Right lobe of liver (tissue), 4 donors: ENCODE measurements around the gene PAQR6.

Source experiments
- POLR2A ChIP-seq: fragments of 450-650 bp; IDR thresholded peaks from one replicate; pipeline ENCODE4 v1.6.1; 2017; ENCODE audit warnings: antibody characterized with exemption, mild to moderate bottlenecking
- TF ChIP-seq, protein P1 (sequence below), 4 donors: fragments of 200-600 bp in 3 of 4; fragments of 450-650 bp in 1 of 4; IDR thresholded peaks; one replicate each; pipeline versions ENCODE4 v1.5.1 to v1.8.0; 2016 to 2022; ENCODE audit warnings: antibody characterized with exemption in 4 of 4, mild to moderate bottlenecking in 2 of 4
- donor health status: DM: no; HTN: no; CAD: no.
- donor health status: DM: no; HTN: no; CAD: no.
- donor health status: DM: no; HTN: yes; CAD: no.

DNA sequence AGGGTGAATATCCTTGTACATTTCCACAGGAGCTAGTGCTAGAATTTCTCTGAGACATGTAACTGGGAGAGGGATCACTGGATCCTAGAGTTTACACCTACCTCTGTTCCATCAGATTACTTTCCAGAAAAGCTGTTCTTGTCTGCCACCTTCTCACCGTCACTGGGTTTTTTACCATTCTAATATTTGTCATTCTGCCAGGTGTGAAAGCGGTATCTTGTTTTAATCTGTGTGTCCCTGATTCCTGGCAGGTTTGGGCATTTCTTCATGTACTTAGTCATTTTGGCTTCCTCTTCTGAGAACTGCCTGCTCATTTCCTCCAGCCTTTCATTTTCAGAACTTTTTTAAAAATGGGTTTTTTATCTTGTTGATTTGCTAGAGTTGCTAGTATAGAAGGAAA is 30.0 kb downstream of the PAQR6 start:
- TF ChIP-seq, protein P1, sequence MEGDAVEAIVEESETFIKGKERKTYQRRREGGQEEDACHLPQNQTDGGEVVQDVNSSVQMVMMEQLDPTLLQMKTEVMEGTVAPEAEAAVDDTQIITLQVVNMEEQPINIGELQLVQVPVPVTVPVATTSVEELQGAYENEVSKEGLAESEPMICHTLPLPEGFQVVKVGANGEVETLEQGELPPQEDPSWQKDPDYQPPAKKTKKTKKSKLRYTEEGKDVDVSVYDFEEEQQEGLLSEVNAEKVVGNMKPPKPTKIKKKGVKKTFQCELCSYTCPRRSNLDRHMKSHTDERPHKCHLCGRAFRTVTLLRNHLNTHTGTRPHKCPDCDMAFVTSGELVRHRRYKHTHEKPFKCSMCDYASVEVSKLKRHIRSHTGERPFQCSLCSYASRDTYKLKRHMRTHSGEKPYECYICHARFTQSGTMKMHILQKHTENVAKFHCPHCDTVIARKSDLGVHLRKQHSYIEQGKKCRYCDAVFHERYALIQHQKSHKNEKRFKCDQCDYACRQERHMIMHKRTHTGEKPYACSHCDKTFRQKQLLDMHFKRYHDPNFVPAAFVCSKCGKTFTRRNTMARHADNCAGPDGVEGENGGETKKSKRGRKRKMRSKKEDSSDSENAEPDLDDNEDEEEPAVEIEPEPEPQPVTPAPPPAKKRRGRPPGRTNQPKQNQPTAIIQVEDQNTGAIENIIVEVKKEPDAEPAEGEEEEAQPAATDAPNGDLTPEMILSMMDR (IDR thresholded peaks at IDR 0.05) = no peak
- no peak for TF ChIP-seq POLR2A
